ENCODE data around the gene ZNF273.

GRCh38 chr7:64863969-64864368, 39.1 kb upstream of the ZNF273 start:
- TF ChIP-seq, protein P1, sequence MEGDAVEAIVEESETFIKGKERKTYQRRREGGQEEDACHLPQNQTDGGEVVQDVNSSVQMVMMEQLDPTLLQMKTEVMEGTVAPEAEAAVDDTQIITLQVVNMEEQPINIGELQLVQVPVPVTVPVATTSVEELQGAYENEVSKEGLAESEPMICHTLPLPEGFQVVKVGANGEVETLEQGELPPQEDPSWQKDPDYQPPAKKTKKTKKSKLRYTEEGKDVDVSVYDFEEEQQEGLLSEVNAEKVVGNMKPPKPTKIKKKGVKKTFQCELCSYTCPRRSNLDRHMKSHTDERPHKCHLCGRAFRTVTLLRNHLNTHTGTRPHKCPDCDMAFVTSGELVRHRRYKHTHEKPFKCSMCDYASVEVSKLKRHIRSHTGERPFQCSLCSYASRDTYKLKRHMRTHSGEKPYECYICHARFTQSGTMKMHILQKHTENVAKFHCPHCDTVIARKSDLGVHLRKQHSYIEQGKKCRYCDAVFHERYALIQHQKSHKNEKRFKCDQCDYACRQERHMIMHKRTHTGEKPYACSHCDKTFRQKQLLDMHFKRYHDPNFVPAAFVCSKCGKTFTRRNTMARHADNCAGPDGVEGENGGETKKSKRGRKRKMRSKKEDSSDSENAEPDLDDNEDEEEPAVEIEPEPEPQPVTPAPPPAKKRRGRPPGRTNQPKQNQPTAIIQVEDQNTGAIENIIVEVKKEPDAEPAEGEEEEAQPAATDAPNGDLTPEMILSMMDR (IDR thresholded peaks at IDR 0.05 in 2 of 3, conservative IDR thresholded peaks at IDR 0.05 in 1 of 3; ENCODE audit: borderline replicate concordance in 1 of 3, insufficient read depth in 1 of 3, low read depth in 2 of 3, low read length in 2 of 3) = no peak
- TF ChIP-seq POLR2AphosphoS5 (IDR thresholded peaks at IDR 0.05; ENCODE audit: low read depth, low read length) (no peak), SIN3A (IDR thresholded peaks at IDR 0.05; ENCODE audit: low read depth) (no peak), POLR2A (IDR thresholded peaks at IDR 0.05; ENCODE audit: borderline replicate concordance, extremely low read depth, insufficient read depth, insufficient read length) (no peak), SP1 (IDR thresholded peaks at IDR 0.05; ENCODE audit: low read depth) (no peak), ZNF274 (IDR thresholded peaks at IDR 0.05; ENCODE audit: low read depth, low read length) (no peak), ELF1 (IDR thresholded peaks at IDR 0.05; ENCODE audit: borderline replicate concordance, low read depth) (no peak), ZFX (IDR thresholded peaks at IDR 0.05) (no peak), MAX (IDR thresholded peaks at IDR 0.05) (no peak)
